G401 (cell line): ENCODE measurements around the gene TJP1. TPM values are rescaled to one million over a fixed set of nuclear protein-coding genes. Genes with fewer than 3 reads are reported as not detected.

Source experiments
- DNase-seq: peaks from one replicate; pipeline ENCODE4 v3.0.0-alpha.2; 2015; ENCODE audit warnings: low spot score
- in situ Hi-C: cut with HindIII; loops from 2 replicates; pipeline ENCODE4 v1.10.0; 2016; ENCODE audit warnings: low sequenced_read_pairs, mixed read lengths
- total RNA-seq: library from RNA; depleted of rRNA; stranded (reverse); fragments of >200 nt; shearing (Covaris generic); gene quantifications from 2 replicates; pipeline ENCODE4 v1.2.3, GENCODE V29; 2014

TJP1 gene
- total RNA-seq, 1 experiment from 2014 or later, result 59.5 TPM

DNA sequence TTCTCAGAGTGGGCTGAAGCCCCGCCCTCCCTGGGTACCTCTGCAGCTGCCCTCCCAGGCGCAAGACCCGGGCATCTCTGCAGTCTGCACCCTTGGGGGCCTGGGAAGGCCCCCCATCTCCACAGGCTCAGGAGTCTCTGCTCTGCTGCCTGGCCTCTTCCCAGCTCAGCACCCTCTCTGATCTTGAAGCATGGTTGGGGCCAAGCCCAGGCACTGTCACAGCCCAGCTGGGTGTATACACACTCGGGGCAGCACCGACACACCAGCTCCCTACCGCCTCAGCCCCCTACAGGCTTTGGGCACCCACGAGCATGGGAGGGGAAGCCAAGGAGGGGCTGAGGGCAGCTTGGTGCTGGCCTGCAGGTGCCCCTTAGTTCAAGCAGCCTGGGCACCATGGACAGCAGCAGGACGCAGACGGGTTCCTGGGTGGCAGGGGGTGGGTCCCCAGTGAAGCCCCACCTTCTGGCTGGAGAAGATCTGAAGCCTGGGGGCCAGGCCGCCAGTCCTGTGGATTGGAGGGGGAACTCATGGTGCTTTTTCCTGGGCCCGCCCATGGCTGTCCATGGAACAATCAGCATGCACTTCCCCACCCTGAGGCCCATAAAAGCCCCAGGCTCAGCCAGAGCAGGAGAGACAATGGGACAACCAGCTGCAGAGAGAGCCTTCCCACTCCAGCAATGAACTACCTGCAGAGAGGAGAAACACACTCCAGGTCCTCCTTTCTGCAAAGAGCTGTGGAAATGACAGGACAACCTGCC is 170.6 kb downstream of the TJP1 start:
- no peak for DNase-seq
- in situ Hi-C loops, result no loop called here
